NOMO-1 (cell line): Measurements from ENCODE around the gene OXSR1.

Experiments used
- DNase-seq, 2 experiments: peaks; one replicate each; lab custom pipeline; 2025; ENCODE audit not compliant: unreplicated experiment in 2 of 2; lab: John Stamatoyannopoulos, UW

OXSR1 gene

GRCh38 chr3:38164952-38165721, at the start of gene OXSR1:
TSS of gene OXSR1 (plus strand) at chr3:38165537. CDS start at chr3:38165877, 340 bp downstream.
- DNase-seq = peak; percentile 99 to 100

- no peak for DNase-seq
Observed at GRCh38 chr3:38115645-38116427, 49.5 kb upstream of the OXSR1 start.

- no peak for DNase-seq
Observed at GRCh38 chr3:38116471-38117162, 48.7 kb upstream of the OXSR1 start.

- DNase-seq = no peak
Observed at GRCh38 chr3:38117163-38117716, 48.1 kb upstream of the OXSR1 start.

GRCh38 chr3:38117748-38118420, 47.5 kb upstream of the OXSR1 start:
- DNase-seq = peak; percentile 20 to 48

GRCh38 chr3:38118421-38119247, 46.7 kb upstream of the OXSR1 start:
- DNase-seq = no peak

- no peak for DNase-seq
Observed at GRCh38 chr3:38119248-38119544, 46.1 kb upstream of the OXSR1 start.

GRCh38 chr3:38119821-38120692, 45.3 kb upstream of the OXSR1 start:
- no peak for DNase-seq

GRCh38 chr3:38120693-38121450, 44.5 kb upstream of the OXSR1 start:
- DNase-seq = no peak

GRCh38 chr3:38121451-38121831, 43.9 kb upstream of the OXSR1 start:
- DNase-seq = no peak

- DNase-seq = no peak
Observed at GRCh38 chr3:38121832-38122461, 43.4 kb upstream of the OXSR1 start.

GRCh38 chr3:38122712-38123290, 42.5 kb upstream of the OXSR1 start:
- DNase-seq = no peak

GRCh38 chr3:38124324-38125122, 40.8 kb upstream of the OXSR1 start:
- no peak for DNase-seq

GRCh38 chr3:38125305-38126120, 39.8 kb upstream of the OXSR1 start:
- no peak for DNase-seq

GRCh38 chr3:38126121-38126892, 39.0 kb upstream of the OXSR1 start:
- DNase-seq = no peak
